Prostate gland (tissue), 2 donors: Measurements from ENCODE around the gene TAF8.

Experiments used
- POLR2A ChIP-seq: fragments of 450-650 bp; IDR thresholded peaks from one replicate; pipeline ENCODE4 v1.6.1; 2016; ENCODE audit warnings: antibody characterized with exemption, mild to moderate bottlenecking
- POLR2AphosphoS5 ChIP-seq: sonication (generic); formaldehyde crosslinking; IDR thresholded peaks from one replicate; pipeline ENCODE4 v1.6.1; 2017; ENCODE audit warnings: antibody characterized with exemption
- TF ChIP-seq, protein P1 (sequence below), 4 experiments: fragments of 200-600 bp in 2 of 4; fragments of 450-650 bp in 2 of 4; sonication (generic) in 2 of 4; IDR thresholded peaks; 1 replicate in 3 of 4; 2 replicates in 1 of 4; pipeline ENCODE4 v1.5.1; 2016 to 2019; ENCODE audit warnings: antibody characterized with exemption in 4 of 4, mild to moderate bottlenecking in 2 of 4, moderate library complexity in 2 of 4

DNA sequence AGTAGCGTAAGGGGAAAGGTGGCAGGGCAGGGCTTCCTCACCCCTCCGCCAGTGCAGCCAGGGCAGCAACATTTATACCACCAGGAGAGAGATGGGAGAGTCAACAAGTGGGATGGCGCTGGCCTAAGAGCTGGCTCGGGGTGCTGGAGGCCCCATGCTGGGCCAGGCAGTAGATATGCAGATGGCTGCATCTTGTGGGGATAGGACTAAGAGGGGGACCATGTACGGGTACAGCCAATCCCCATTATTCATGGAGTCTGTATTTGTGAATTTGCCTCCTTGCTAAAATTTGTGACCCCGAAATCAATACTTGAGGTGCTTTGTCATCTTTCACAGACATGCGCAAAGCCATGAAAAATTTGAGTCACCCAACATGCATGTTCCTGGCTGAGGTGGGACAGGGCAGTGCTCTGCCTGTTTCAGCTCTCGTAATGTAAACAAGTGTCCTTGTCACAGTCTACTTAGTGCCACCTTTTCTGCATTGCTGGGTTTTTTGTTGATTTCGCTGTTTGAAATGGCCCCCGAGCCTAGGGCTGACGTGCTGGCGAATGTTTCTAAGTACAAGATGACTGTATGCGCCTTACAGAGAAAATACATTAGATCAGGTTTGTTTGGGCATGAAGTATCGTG is 27.5 kb upstream of the TAF8 start:
- TF ChIP-seq POLR2AphosphoS5 (no peak), POLR2A (no peak)
- TF ChIP-seq, protein P1, sequence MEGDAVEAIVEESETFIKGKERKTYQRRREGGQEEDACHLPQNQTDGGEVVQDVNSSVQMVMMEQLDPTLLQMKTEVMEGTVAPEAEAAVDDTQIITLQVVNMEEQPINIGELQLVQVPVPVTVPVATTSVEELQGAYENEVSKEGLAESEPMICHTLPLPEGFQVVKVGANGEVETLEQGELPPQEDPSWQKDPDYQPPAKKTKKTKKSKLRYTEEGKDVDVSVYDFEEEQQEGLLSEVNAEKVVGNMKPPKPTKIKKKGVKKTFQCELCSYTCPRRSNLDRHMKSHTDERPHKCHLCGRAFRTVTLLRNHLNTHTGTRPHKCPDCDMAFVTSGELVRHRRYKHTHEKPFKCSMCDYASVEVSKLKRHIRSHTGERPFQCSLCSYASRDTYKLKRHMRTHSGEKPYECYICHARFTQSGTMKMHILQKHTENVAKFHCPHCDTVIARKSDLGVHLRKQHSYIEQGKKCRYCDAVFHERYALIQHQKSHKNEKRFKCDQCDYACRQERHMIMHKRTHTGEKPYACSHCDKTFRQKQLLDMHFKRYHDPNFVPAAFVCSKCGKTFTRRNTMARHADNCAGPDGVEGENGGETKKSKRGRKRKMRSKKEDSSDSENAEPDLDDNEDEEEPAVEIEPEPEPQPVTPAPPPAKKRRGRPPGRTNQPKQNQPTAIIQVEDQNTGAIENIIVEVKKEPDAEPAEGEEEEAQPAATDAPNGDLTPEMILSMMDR (IDR thresholded peaks at IDR 0.05) = no peak
